Measurements from ENCODE around the gene HABP2. TPM values are rescaled to one million over a fixed set of nuclear protein-coding genes. Genes with fewer than 3 reads are reported as not detected.

HABP2 gene
- 10 to 100 TPM in 1 of 4 donors, 1 to 10 TPM in 1, under 1 TPM in 1, not detected in 1; 0.89 to 16.3 (median 1.9) TPM for polyA plus RNA-seq
- long read RNA-seq, donor 1, transcript HABP2-201 (13 exons, 3,009 nt): major isoform, 8 of 33 reads
- long read RNA-seq, donor 1, partial matches to known transcripts: 25 of 33 reads
- long read RNA-seq, donor 1, other reads (novel, unspliced or antisense): 0 of 33 reads
- long read RNA-seq, donor 2: 0 reads
- long read RNA-seq, donor 3, partial matches to known transcripts: 16 of 16 reads
- long read RNA-seq, donor 3, other reads (novel, unspliced or antisense): 0 of 16 reads
- long read RNA-seq, donor 4: 0 reads
- long read RNA-seq, donor 5: 0 reads
- long read RNA-seq, donor 6, transcript HABP2-201 (13 exons, 3,009 nt): major isoform, 5 of 5 reads
- long read RNA-seq, donor 6, partial matches to known transcripts: 0 of 5 reads
- long read RNA-seq, donor 6, other reads (novel, unspliced or antisense): 0 of 5 reads
- long read RNA-seq, donor 7: 0 reads
- long read RNA-seq, donor 8: 0 reads
- long read RNA-seq, donor 9: 0 reads
- long read RNA-seq, donor 10, partial matches to known transcripts: 0 of 2 reads
- long read RNA-seq, donor 10, other reads (novel, unspliced or antisense): 0 of 2 reads

GRCh38 chr10:113552701-113553100 lies at the start of gene HABP2:
Gene HABP2, plus strand, starts transcription at chr10:113553053. Its CDS starts 69 bp downstream, at chr10:113553122.
- Histone ChIP-seq H3K4me3 (ENCODE audit: low read depth in 1 of 3, low read length in 3 of 3) (peak within 1 kb of the TSS in 1 of 3 donors; percentile 23), H3K4me1 (ENCODE audit: control insufficient read depth in 3 of 3, insufficient read depth in 2 of 3, low read depth in 1 of 3, low read length in 2 of 3) (peaks cover 0 to 38% (median 7%) of the 10 kb centered on the region in 3 donors), H3K36me3 (ENCODE audit: control insufficient read depth in 3 of 3, insufficient read depth in 2 of 3, low read depth in 1 of 3, low read length in 3 of 3) (no peaks in the 10 kb centered on the region), H3K27me3 (ENCODE audit: control insufficient read depth in 3 of 3, insufficient read depth in 3 of 3, low read length in 3 of 3) (no peaks in the 10 kb centered on the region), H3K9me3 (ENCODE audit: control insufficient read depth in 2 of 2, insufficient read depth in 1 of 2, low read depth in 1 of 2, low read length in 1 of 2) (no peaks in the 10 kb centered on the region), H3K27ac (ENCODE audit: low read depth in 1 of 3, low read length in 2 of 3) (peak within 1 kb of the TSS in 1 of 3 donors; percentile 64)
- FAIRE-seq (no peak), DNase-seq (peak in 1 of 2 donors; percentile 57)
- 21 to 47% (median 23%) methylated on average over 3 of the region's 3 CpGs for WGBS, 3 donors

- H3K27ac ChIP-seq (ENCODE audit: low read depth in 1 of 3, low read length in 2 of 3): no peak overlapping the region
- FAIRE-seq (no peak), DNase-seq (no peak)
- H3K36me3 ChIP-seq (ENCODE audit: control insufficient read depth in 3 of 3, insufficient read depth in 2 of 3, low read depth in 1 of 3, low read length in 3 of 3): no peaks in the 10 kb centered on the region
- H3K4me3 ChIP-seq (ENCODE audit: low read depth in 1 of 3, low read length in 3 of 3): no peak overlapping the region
- no peaks in the 10 kb centered on the region for H3K9me3 ChIP-seq (ENCODE audit: control insufficient read depth in 2 of 2, insufficient read depth in 1 of 2, low read depth in 1 of 2, low read length in 1 of 2)
- 79 to 89% (median 84%) methylated on average over 4 of the region's 4 CpGs for WGBS, 3 donors
- no peaks in the 10 kb centered on the region for H3K4me1 ChIP-seq (ENCODE audit: control insufficient read depth in 3 of 3, insufficient read depth in 2 of 3, low read depth in 1 of 3, low read length in 2 of 3)
- no peaks in the 10 kb centered on the region for H3K27me3 ChIP-seq (ENCODE audit: control insufficient read depth in 3 of 3, insufficient read depth in 3 of 3, low read length in 3 of 3)
These were observed 48.9 kb upstream of the HABP2 start for GRCh38 chr10:113503930-113504329.

- Histone ChIP-seq H3K27me3 (ENCODE audit: control insufficient read depth in 3 of 3, insufficient read depth in 3 of 3, low read length in 3 of 3) (no peaks in the 10 kb centered on the region), H3K4me3 (ENCODE audit: low read depth in 1 of 3, low read length in 3 of 3) (no peak overlapping the region), H3K27ac (ENCODE audit: low read depth in 1 of 3, low read length in 2 of 3) (no peak overlapping the region), H3K36me3 (ENCODE audit: control insufficient read depth in 3 of 3, insufficient read depth in 2 of 3, low read depth in 1 of 3, low read length in 3 of 3) (no peaks in the 10 kb centered on the region), H3K9me3 (ENCODE audit: control insufficient read depth in 2 of 2, insufficient read depth in 1 of 2, low read depth in 1 of 2, low read length in 1 of 2) (no peaks in the 10 kb centered on the region), H3K4me1 (ENCODE audit: control insufficient read depth in 3 of 3, insufficient read depth in 2 of 3, low read depth in 1 of 3, low read length in 2 of 3) (no peaks in the 10 kb centered on the region)
- FAIRE-seq (no peak), DNase-seq (no peak)
- WGBS, 3 donors: 61 to 75% (median 62%) methylated on average over 3 of the region's 3 CpGs
These were observed 48.4 kb upstream of the HABP2 start for GRCh38 chr10:113504423-113504822.

- H3K9me3 ChIP-seq (ENCODE audit: control insufficient read depth in 2 of 2, insufficient read depth in 1 of 2, low read depth in 1 of 2, low read length in 1 of 2): no peaks in the 10 kb centered on the region
- DNase-seq: no peak
- no peaks in the 10 kb centered on the region for H3K36me3 ChIP-seq (ENCODE audit: control insufficient read depth in 3 of 3, insufficient read depth in 2 of 3, low read depth in 1 of 3, low read length in 3 of 3)
- H3K27me3 ChIP-seq (ENCODE audit: control insufficient read depth in 3 of 3, insufficient read depth in 3 of 3, low read length in 3 of 3): no peaks in the 10 kb centered on the region
- no peak for FAIRE-seq
- 74 to 82% (median 75%) methylated on average over 2 of the region's 2 CpGs for WGBS, 3 donors
- no peak overlapping the region for H3K27ac ChIP-seq (ENCODE audit: low read depth in 1 of 3, low read length in 2 of 3)
- no peaks in the 10 kb centered on the region for H3K4me1 ChIP-seq (ENCODE audit: control insufficient read depth in 3 of 3, insufficient read depth in 2 of 3, low read depth in 1 of 3, low read length in 2 of 3)
- no peak overlapping the region for H3K4me3 ChIP-seq (ENCODE audit: low read depth in 1 of 3, low read length in 3 of 3)
These were observed 46.4 kb upstream of the HABP2 start for GRCh38 chr10:113506476-113506875.

GRCh38 chr10:113511419-113511818 lies 41.4 kb upstream of the HABP2 start:
- DNase-seq (no peak), FAIRE-seq (no peak)
- H3K36me3 ChIP-seq (ENCODE audit: control insufficient read depth in 3 of 3, insufficient read depth in 2 of 3, low read depth in 1 of 3, low read length in 3 of 3): no peaks in the 10 kb centered on the region
- H3K27ac ChIP-seq (ENCODE audit: low read depth in 1 of 3, low read length in 2 of 3): no peak overlapping the region
- no peak overlapping the region for H3K4me3 ChIP-seq (ENCODE audit: low read depth in 1 of 3, low read length in 3 of 3)
- peaks cover 0 to 4% of the 10 kb centered on the region in 2 donors for H3K9me3 ChIP-seq (ENCODE audit: control insufficient read depth in 2 of 2, insufficient read depth in 1 of 2, low read depth in 1 of 2, low read length in 1 of 2)
- no peaks in the 10 kb centered on the region for H3K27me3 ChIP-seq (ENCODE audit: control insufficient read depth in 3 of 3, insufficient read depth in 3 of 3, low read length in 3 of 3)
- H3K4me1 ChIP-seq (ENCODE audit: control insufficient read depth in 3 of 3, insufficient read depth in 2 of 3, low read depth in 1 of 3, low read length in 2 of 3): no peaks in the 10 kb centered on the region

GRCh38 chr10:113515161-113515560 lies 37.7 kb upstream of the HABP2 start:
- no peaks in the 10 kb centered on the region for H3K27me3 ChIP-seq (ENCODE audit: control insufficient read depth in 3 of 3, insufficient read depth in 3 of 3, low read length in 3 of 3)
- WGBS, 3 donors: 73 to 86% (median 78%) methylated on average over 6 of the region's 6 CpGs
- FAIRE-seq (no peak), DNase-seq (no peak)
- H3K36me3 ChIP-seq (ENCODE audit: control insufficient read depth in 3 of 3, insufficient read depth in 2 of 3, low read depth in 1 of 3, low read length in 3 of 3): no peaks in the 10 kb centered on the region
- no peak overlapping the region for H3K4me3 ChIP-seq (ENCODE audit: low read depth in 1 of 3, low read length in 3 of 3)
- H3K9me3 ChIP-seq (ENCODE audit: control insufficient read depth in 2 of 2, insufficient read depth in 1 of 2, low read depth in 1 of 2, low read length in 1 of 2): peaks cover 0 to 4% of the 10 kb centered on the region in 2 donors
- no peaks in the 10 kb centered on the region for H3K4me1 ChIP-seq (ENCODE audit: control insufficient read depth in 3 of 3, insufficient read depth in 2 of 3, low read depth in 1 of 3, low read length in 2 of 3)
- no peak overlapping the region for H3K27ac ChIP-seq (ENCODE audit: low read depth in 1 of 3, low read length in 2 of 3)

GRCh38 chr10:113515601-113516000 lies 37.3 kb upstream of the HABP2 start:
- Histone ChIP-seq H3K4me3 (ENCODE audit: low read depth in 1 of 3, low read length in 3 of 3) (no peak overlapping the region), H3K36me3 (ENCODE audit: control insufficient read depth in 3 of 3, insufficient read depth in 2 of 3, low read depth in 1 of 3, low read length in 3 of 3) (no peaks in the 10 kb centered on the region), H3K4me1 (ENCODE audit: control insufficient read depth in 3 of 3, insufficient read depth in 2 of 3, low read depth in 1 of 3, low read length in 2 of 3) (no peaks in the 10 kb centered on the region), H3K9me3 (ENCODE audit: control insufficient read depth in 2 of 2, insufficient read depth in 1 of 2, low read depth in 1 of 2, low read length in 1 of 2) (peaks cover 0 to 4% of the 10 kb centered on the region in 2 donors), H3K27ac (ENCODE audit: low read depth in 1 of 3, low read length in 2 of 3) (no peak overlapping the region), H3K27me3 (ENCODE audit: control insufficient read depth in 3 of 3, insufficient read depth in 3 of 3, low read length in 3 of 3) (no peaks in the 10 kb centered on the region)
- 72 to 91% (median 84%) methylated on average over 5 of the region's 5 CpGs for WGBS, 3 donors
- DNase-seq: no peak
- no peak for FAIRE-seq

GRCh38 chr10:113516061-113516460 lies 36.8 kb upstream of the HABP2 start:
- Histone ChIP-seq H3K27me3 (ENCODE audit: control insufficient read depth in 3 of 3, insufficient read depth in 3 of 3, low read length in 3 of 3) (no peaks in the 10 kb centered on the region), H3K9me3 (ENCODE audit: control insufficient read depth in 2 of 2, insufficient read depth in 1 of 2, low read depth in 1 of 2, low read length in 1 of 2) (peaks cover 0 to 4% of the 10 kb centered on the region in 2 donors), H3K27ac (ENCODE audit: low read depth in 1 of 3, low read length in 2 of 3) (no peak overlapping the region), H3K36me3 (ENCODE audit: control insufficient read depth in 3 of 3, insufficient read depth in 2 of 3, low read depth in 1 of 3, low read length in 3 of 3) (no peaks in the 10 kb centered on the region), H3K4me1 (ENCODE audit: control insufficient read depth in 3 of 3, insufficient read depth in 2 of 3, low read depth in 1 of 3, low read length in 2 of 3) (no peaks in the 10 kb centered on the region), H3K4me3 (ENCODE audit: low read depth in 1 of 3, low read length in 3 of 3) (no peak overlapping the region)
- 90 to 93% (median 91%) methylated on average over 3 of the region's 3 CpGs for WGBS, 3 donors
- no peak for DNase-seq
- FAIRE-seq: no peak

All from small intestine (tissue), 16 donors.